HG02678 (cell line): Measurements from ENCODE around the gene PCGF5.
A peak's percentile ranks its signal among the peaks of the same experiment; 100 is the strongest.
"Not testable (repeated sequence)": the region's sequence is repeated elsewhere in the genome, so short reads cannot be mapped to it uniquely, and the experiment has no call there.

Source experiments
- ATAC-seq: cut with Tn5 transposase; IDR thresholded peaks from one replicate; pipeline ENCODE4 v1.9.1; 2021; ENCODE audit warnings: mild to moderate bottlenecking, moderate library complexity; ENCODE audit not compliant: unreplicated experiment

Gene PCGF5

GRCh38 chr10:91208642-91209041 lies 11.8 kb upstream of the PCGF5 start:
- ATAC-seq: no peak

GRCh38 chr10:91210014-91210413 lies 10.4 kb upstream of the PCGF5 start:
- ATAC-seq: no peak

- ATAC-seq: peak; percentile 96
These were observed 10.0 kb upstream of the PCGF5 start for GRCh38 chr10:91210435-91210834.

- no peak for ATAC-seq
These were observed 8.8 kb upstream of the PCGF5 start for GRCh38 chr10:91211675-91212074.

- no peak for ATAC-seq
These were observed 5.6 kb upstream of the PCGF5 start for GRCh38 chr10:91214911-91215310.

- no peak for ATAC-seq
These were observed 5.1 kb upstream of the PCGF5 start for GRCh38 chr10:91215384-91215783.

GRCh38 chr10:91219371-91220193 lies 881 bp upstream of the PCGF5 start:
- ATAC-seq: no peak

- peak; percentile 27 for ATAC-seq
These were observed 652 bp downstream of the PCGF5 start for GRCh38 chr10:91220954-91221675.

- no peak for ATAC-seq
These were observed 5.6 kb downstream of the PCGF5 start for GRCh38 chr10:91226093-91226492.

- ATAC-seq: no peak
These were observed 7.1 kb downstream of the PCGF5 start for GRCh38 chr10:91227576-91227975.

GRCh38 chr10:91229683-91230082 lies 9.2 kb downstream of the PCGF5 start:
- ATAC-seq: no peak

GRCh38 chr10:91238191-91238590 lies 17.7 kb downstream of the PCGF5 start:
- no peak for ATAC-seq

GRCh38 chr10:91239789-91240188 lies 19.3 kb downstream of the PCGF5 start:
- no peak for ATAC-seq

GRCh38 chr10:91242940-91243339 lies 22.5 kb downstream of the PCGF5 start:
- peak; percentile 49 for ATAC-seq

GRCh38 chr10:91247360-91248111 lies 27.1 kb downstream of the PCGF5 start:
- no peak for ATAC-seq

GRCh38 chr10:91249700-91250099 lies 29.2 kb downstream of the PCGF5 start:
- no peak for ATAC-seq

- ATAC-seq: no peak
These were observed 29.9 kb downstream of the PCGF5 start for GRCh38 chr10:91250341-91250740.

GRCh38 chr10:91251430-91252056 lies 31.1 kb downstream of the PCGF5 start:
- ATAC-seq: no peak

GRCh38 chr10:91253300-91253699 lies 32.8 kb downstream of the PCGF5 start:
- no peak for ATAC-seq

- ATAC-seq: no peak
These were observed 36.8 kb downstream of the PCGF5 start for GRCh38 chr10:91257310-91257709.

GRCh38 chr10:91260417-91260816 lies 40.0 kb downstream of the PCGF5 start:
- not testable (repeated sequence) for ATAC-seq
